D721Med (cell line): ENCODE data around the gene EPHB1.

Source experiments
- DNase-seq: peaks from one replicate; pipeline ENCODE4 v3.0.0; 2011; ENCODE audit warnings: low spot score; ENCODE audit not compliant: insufficient read length
- FAIRE-seq: peaks from 2 replicates; lab custom pipeline; 2011; peaks lifted over from hg19 to GRCh38; lab: Jason Lieb, UNC
- CTCF ChIP-seq: IDR thresholded peaks from 2 replicates; pipeline ENCODE4 v1.5.1; 2012; ENCODE audit warnings: mild to moderate bottlenecking, control low read depth; ENCODE audit not compliant: insufficient read depth; ENCODE audit errors: missing control alignments

Gene EPHB1

GRCh38 chr3:135012101-135012500 lies 217.0 kb downstream of the EPHB1 start:
- no peak for TF ChIP-seq CTCF
- DNase-seq, result no peak
- no peak for FAIRE-seq

- TF ChIP-seq CTCF, result no peak
- DNase-seq, result no peak
- FAIRE-seq, result no peak
Observed at GRCh38 chr3:135013206-135013605, 218.1 kb downstream of the EPHB1 start.

- FAIRE-seq, result no peak
Observed at GRCh38 chr3:135014566-135014965, 219.5 kb downstream of the EPHB1 start.

GRCh38 chr3:135017003-135017893 lies 222.2 kb downstream of the EPHB1 start:
- no peak for TF ChIP-seq CTCF
- FAIRE-seq (no peak), DNase-seq (no peak)

More at GRCh38 chr3:135014566-135014965, 219.5 kb downstream of the EPHB1 start:
- DNase-seq, result no peak
- TF ChIP-seq CTCF, result no peak

GRCh38 chr3:135018149-135018923 lies 223.3 kb downstream of the EPHB1 start:
- no peak for DNase-seq
- no peak for TF ChIP-seq CTCF
- FAIRE-seq, result no peak

- no peak for TF ChIP-seq CTCF
- no peak for DNase-seq
- no peak for FAIRE-seq
Observed at GRCh38 chr3:135020181-135020580, 225.1 kb downstream of the EPHB1 start.
